ENCODE data around the gene TJP1.
"Not testable (repeated sequence)": the region's sequence is repeated elsewhere in the genome, so short reads cannot be mapped to it uniquely, and the experiment has no call there.

The TJP1 gene

DNA sequence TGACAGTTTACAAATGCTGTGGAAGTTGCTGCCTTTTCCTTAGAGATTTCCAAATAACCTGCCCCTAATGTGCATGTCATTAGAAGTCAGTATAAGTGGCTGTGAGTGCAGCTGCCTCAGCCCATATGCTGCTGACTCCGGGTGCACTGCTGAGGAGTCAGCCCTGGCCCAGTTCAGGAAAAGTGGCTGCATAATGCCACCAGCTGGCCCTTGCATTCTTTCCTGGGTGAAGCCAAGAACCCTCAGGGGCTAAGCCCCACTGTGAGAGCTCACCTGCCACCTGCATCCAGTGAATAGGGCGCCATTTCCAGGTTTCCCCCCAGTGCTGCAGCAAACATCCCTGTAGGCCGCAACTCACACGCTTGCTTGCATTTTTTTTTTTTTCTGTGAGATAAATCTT is 139.9 kb downstream of the TJP1 start:
- DNase-seq (ENCODE audit: low read depth, low spot score): no peak

DNA sequence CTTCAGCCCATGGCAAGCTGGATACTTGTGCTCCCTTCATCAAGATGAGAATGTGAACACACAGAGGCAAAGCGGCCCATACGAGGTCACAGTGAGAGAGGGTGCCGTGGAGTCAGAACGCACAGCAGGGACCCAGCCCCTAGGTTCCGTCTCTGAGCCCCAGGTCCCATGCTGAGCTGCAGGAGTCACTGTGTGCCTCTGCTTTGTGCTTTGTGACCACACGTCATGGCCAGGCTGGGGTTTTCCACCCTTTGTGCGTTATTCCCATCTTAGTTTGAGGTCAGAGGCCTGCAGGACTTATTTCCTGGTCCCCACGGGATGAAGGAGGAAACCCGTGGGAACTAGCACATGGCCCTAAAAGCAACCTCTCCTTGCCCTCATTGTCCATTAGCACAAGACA is 140.3 kb downstream of the TJP1 start:
- no peak for DNase-seq (ENCODE audit: low read depth, low spot score)

- no peak for DNase-seq (ENCODE audit: low read depth, low spot score)
Observed at GRCh38 chr15:29681166-29681845, 141.0 kb downstream of the TJP1 start.

DNA sequence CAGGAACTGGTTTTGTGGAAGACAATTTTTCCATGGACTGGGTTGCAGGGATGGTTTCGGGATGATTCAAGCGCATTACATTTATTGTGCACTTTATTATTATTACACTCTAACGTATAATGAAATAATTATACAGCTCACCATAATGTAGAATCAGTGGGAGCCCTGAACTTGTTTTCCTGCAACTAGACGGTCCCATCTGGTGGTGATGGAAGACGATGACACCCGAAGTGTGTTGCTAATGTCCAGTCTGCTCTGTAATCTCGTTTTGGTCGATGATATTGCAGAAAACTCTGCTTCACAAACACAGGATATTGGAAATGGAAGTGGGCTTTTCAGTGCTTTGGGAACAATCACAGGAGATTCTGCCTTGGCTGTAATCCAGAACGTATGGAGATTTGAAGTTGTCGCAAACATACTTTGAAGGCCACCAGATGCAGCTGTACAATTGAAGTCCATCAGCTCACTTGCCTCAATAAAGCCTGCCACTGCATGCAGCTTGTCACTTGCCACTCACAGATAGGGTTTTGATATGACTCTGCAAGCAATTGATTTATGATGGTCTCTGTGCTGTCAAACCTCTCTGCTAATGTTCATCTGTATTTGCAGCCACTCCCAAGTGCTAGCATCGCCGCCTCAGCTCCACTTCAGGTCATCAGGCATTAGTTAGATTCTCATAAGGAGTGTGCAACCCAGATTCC is 141.7 kb downstream of the TJP1 start:
- no peak for DNase-seq (ENCODE audit: low read depth, low spot score)

DNA sequence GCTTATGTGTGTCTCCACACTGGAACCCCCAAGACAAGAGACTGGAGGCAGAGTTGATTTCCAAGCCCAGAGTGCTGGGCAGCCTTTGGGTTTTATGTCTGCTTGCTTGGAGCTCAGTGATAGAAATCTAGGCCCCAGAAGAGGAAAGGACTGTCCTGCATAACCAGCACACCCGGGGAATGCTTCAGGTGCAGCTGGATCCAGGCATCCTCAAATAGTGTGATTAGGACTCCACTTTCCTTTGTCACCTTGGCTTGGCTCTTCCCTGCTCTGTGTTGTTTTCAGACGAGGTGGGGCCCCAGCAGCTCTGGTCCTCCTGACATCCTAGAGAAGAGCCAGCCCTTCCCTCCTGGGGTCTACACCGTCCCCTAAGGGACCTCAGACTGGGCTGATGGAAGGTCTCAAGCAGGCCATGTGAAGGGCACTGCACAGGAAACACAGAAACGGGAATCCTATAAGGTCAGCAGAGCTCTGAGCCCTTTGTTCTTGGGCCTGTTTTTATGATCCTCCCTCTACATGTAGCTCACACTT is 143.7 kb downstream of the TJP1 start:
- no peak for DNase-seq (ENCODE audit: low read depth, low spot score)

DNA sequence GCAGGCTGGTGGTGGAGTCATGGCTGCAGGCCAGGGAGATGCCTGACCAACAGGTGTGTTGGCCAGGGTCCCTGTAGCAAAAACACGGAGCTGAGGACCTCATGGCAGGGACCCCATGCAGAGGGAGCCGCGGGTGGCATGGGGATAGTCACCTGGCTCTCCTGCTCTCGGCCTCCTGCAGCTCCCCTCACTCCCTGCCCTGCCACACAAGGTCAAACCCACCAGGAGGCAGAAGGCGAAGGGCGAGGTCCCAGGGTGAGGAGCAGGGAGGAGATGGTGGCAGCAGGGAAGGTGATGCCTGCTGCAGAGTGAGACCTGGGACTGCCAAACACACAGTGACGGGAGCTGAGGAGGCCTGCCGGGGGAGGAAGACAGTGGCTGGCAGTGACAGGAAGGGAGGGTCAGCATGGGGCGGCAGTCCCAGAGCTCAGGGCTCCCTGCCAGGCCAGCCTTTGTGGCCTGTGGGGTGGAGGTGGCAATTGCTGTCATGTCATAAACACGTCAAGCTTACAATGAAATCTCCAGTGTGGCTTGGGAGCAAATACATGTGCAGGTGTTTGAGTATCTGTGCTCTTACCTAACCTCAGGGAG is 144.3 kb downstream of the TJP1 start:
- no peak for DNase-seq (ENCODE audit: low read depth, low spot score)

GRCh38 chr15:29677455-29677854 is 144.8 kb downstream of the TJP1 start:
- no peak for DNase-seq (ENCODE audit: low read depth, low spot score)

- no peak for DNase-seq (ENCODE audit: low read depth, low spot score)
Observed at GRCh38 chr15:29676961-29677402, 145.3 kb downstream of the TJP1 start.

- DNase-seq (ENCODE audit: low read depth, low spot score): not testable (repeated sequence)
Observed at GRCh38 chr15:29676374-29676960, 145.8 kb downstream of the TJP1 start.

DNA sequence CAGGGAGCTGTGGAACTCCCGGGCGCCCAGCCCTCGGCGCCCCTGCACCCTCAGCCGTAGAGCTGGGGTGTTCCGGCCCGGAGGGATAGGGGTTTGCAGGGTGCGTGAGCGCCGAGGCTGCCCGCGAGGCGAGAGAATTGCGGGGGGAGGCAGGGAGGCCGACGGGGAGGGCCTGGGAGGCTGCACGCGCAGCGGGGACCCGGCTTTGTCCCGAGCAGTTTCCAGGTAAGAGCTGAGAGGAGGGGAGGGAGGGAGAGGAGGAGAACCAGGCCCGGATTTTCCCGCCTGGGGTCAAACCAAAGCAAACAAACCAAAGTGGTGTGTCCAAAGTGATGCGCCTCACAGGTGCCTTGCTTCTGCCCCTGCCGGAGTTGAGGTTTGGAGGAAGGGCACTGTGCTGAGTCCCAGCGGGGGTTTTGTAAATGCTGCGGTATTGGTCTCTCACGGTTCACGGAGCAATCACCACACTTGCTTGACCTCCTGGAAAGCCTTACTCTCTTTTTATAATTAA is 146.4 kb downstream of the TJP1 start:
- DNase-seq (ENCODE audit: low read depth, low spot score): no peak

DNA sequence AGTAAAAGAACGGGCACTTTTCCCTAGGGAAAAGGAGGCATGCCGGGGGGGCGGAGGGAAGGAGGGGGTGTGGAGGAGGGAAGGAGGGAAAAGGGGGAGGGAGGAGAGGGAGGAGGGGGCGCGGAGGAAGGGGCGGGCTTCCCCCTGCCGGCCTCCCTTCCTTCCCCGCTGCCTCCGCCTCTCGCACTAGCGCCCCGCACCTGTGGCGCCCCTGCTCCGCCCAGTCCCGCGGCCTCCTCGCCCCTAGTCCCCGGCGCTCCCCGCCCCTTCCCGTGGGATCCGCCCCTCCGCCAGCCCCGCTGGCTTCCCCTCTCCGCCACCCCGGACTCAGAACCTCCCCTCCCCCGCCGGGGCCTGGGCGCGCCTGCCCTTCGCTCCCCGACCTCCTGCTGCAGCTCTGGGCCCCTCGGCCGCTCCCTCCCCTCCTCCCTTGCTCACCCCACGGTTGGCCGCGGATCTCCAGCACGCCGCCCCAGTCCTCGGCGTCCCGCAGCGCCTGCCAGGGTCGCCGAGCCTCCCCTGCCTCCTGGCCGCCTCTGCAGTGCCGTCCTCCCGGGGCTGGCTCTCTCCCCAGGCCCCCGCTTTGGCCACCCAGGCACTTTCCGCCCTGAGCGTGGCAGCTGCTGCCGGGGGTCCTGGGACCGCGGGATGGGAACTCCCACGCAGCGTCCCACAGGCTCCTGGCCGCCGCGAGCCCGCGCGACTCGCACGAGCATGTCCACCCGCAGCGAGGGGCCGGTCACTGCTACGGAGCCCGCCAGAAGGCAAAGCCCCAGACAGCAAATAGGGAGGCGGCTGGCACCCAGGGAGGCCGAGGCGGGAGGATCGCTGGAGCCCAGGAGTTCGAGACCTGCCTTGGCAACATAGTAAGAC is 147.4 kb downstream of the TJP1 start:
- no peak for DNase-seq (ENCODE audit: low read depth, low spot score)

DNA sequence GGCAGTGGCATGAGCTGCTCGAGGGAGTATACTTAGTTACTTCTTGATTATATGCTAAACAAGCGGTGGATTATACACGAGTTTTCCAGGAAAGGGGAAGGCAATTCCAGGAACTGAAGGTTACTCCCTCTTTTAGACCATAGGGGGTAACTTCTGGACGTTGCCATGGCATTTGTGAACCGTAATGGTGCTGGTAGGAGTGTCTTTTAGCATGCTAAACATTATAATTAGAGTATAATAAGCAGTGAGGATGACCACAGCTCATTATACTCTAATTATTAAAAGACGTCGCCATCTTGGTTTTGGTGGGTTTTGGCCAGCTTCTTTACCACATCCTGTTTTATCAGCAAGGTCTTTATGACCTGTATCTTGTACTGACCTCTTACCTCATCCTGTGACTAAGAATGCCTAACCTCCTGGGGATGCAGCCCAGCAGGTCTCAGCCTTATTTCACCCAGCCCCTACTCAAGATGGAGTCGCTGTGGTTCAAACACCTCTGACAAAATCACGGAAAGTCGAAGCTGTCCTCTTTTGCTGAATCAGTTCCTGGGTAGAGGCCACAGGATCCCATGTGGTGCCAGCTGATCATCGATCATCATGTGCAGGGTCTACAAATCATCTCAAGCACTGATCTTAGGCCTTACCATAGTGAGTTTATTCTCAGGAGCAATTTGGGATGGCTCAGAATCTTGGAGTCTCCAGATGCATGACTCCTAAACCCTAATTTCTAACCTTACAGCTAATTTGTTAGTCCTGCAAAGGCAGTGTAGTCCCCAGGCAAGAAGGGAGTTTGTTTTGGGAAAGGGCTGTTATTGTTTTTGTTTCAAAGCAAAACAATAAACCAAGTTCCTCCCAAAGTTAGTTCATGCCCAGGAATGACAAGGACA is 149.1 kb downstream of the TJP1 start:
- no peak for DNase-seq (ENCODE audit: low read depth, low spot score)

- DNase-seq (ENCODE audit: low read depth, low spot score): no peak
Observed at GRCh38 chr15:29672446-29672845, 149.8 kb downstream of the TJP1 start.

DNA sequence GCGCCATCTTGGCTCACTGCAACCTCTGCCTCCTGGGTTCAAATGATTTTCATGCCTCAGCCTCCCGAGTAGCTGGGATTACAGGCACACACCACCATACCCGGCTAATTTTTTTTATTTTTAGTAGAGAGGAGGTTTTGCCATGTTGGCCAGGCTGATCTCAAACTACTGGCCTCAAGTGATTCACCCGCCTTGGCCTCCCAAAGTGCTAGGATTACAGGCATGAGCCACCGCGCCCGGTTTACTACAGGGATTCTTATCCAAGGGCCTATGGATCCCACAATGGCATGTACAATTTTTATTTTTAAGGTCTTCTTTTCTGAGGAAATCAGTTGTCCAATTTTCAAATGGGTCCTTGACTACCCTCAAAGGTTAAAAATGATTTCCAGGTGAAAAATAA is 150.2 kb downstream of the TJP1 start:
- DNase-seq (ENCODE audit: low read depth, low spot score): not testable (repeated sequence)

- DNase-seq (ENCODE audit: low read depth, low spot score): no peak
Observed at GRCh38 chr15:29670998-29671981, 151.0 kb downstream of the TJP1 start.

GRCh38 chr15:29670266-29670665 is 152.0 kb downstream of the TJP1 start:
- no peak for DNase-seq (ENCODE audit: low read depth, low spot score)

- no peak for DNase-seq (ENCODE audit: low read depth, low spot score)
Observed at GRCh38 chr15:29669823-29670222, 152.4 kb downstream of the TJP1 start.

- no peak for DNase-seq (ENCODE audit: low read depth, low spot score)
Observed at GRCh38 chr15:29668120-29668602, 154.1 kb downstream of the TJP1 start.

DNA sequence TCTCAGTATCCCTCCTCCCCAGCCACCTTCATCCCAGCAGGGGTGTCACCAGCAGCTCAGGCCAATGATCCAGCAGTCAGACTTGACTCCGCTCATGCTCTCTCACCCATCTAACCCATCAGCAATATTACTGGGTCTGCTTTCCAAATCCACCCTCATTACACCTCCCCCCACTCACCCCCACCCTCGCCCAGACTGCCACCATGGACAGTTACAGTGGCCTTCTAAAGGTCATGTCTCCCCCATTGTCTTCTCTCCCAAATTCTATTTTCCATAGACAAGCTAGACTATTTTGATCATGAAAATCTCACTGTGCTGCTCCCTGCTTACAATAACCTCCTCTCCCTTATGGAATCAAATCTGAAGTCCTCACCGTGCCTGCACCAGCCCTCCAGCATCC is 156.0 kb downstream of the TJP1 start:
- DNase-seq (ENCODE audit: low read depth, low spot score): no peak

Data from activated naive CD8-positive, alpha-beta T cell treated with anti-CD3 and anti-CD28 coated beads, Interleukin-2, amount 50 U/mL, for 16 hours (primary cell).